GM18499 (cell line): ENCODE results near the gene NLGN1.
"Not testable (repeated sequence)": the region's sequence is repeated elsewhere in the genome, so short reads cannot be mapped to it uniquely, and the experiment has no call there.

Source experiments
- ATAC-seq: cut with Tn5 transposase; IDR thresholded peaks from one replicate; pipeline ENCODE4 v1.9.1; 2021; ENCODE audit warnings: moderate number of reproducible peaks; ENCODE audit not compliant: insufficient read depth, unreplicated experiment

NLGN1 gene

GRCh38 chr3:174192471-174192870 is 794.9 kb downstream of the NLGN1 start:
- no peak for ATAC-seq

- no peak for ATAC-seq
Observed at GRCh38 chr3:174193604-174194003, 796.1 kb downstream of the NLGN1 start.

- no peak for ATAC-seq
Observed at GRCh38 chr3:174197416-174197815, 799.9 kb downstream of the NLGN1 start.

GRCh38 chr3:174198199-174198598 is 800.7 kb downstream of the NLGN1 start:
- no peak for ATAC-seq

GRCh38 chr3:174199696-174200095 is 802.2 kb downstream of the NLGN1 start:
- no peak for ATAC-seq

GRCh38 chr3:174202116-174202515 is 804.6 kb downstream of the NLGN1 start:
- no peak for ATAC-seq

GRCh38 chr3:174202561-174202960 is 805.0 kb downstream of the NLGN1 start:
- ATAC-seq: no peak

- no peak for ATAC-seq
Observed at GRCh38 chr3:174204765-174205164, 807.2 kb downstream of the NLGN1 start.

GRCh38 chr3:174206607-174207192 is 809.2 kb downstream of the NLGN1 start:
- ATAC-seq: no peak

GRCh38 chr3:174208161-174208560 is 810.6 kb downstream of the NLGN1 start:
- no peak for ATAC-seq

- not testable (repeated sequence) for ATAC-seq
Observed at GRCh38 chr3:174211896-174212295, 814.4 kb downstream of the NLGN1 start.

GRCh38 chr3:174215456-174215855 is 817.9 kb downstream of the NLGN1 start:
- ATAC-seq: no peak

GRCh38 chr3:174216019-174216418 is 818.5 kb downstream of the NLGN1 start:
- no peak for ATAC-seq

GRCh38 chr3:174216946-174217718 is 819.6 kb downstream of the NLGN1 start:
- ATAC-seq: no peak

GRCh38 chr3:174218016-174218415 is 820.5 kb downstream of the NLGN1 start:
- no peak for ATAC-seq

- ATAC-seq: no peak
Observed at GRCh38 chr3:174219738-174220137, 822.2 kb downstream of the NLGN1 start.

- ATAC-seq: no peak
Observed at GRCh38 chr3:174220775-174221554, 823.4 kb downstream of the NLGN1 start.

GRCh38 chr3:174223042-174223441 is 825.5 kb downstream of the NLGN1 start:
- ATAC-seq: no peak

- ATAC-seq: no peak
Observed at GRCh38 chr3:174223626-174224025, 826.1 kb downstream of the NLGN1 start.

GRCh38 chr3:174229916-174230315 is 832.4 kb downstream of the NLGN1 start:
- no peak for ATAC-seq

- not testable (repeated sequence) for ATAC-seq
Observed at GRCh38 chr3:174232028-174232657, 834.6 kb downstream of the NLGN1 start.
